H1 (cell line): ENCODE measurements around the gene TFAP2D. TPM values are rescaled to one million over a fixed set of nuclear protein-coding genes. Genes with fewer than 3 reads are reported as not detected.

Experiments used
- ASH2L ChIP-seq: fragments of 200-600, 300-600 bp; sonication (generic); IDR thresholded peaks from one replicate; pipeline ENCODE4 v1.7.1; 2017; ENCODE audit warnings: low read length
- BCL11A ChIP-seq, 2 experiments: IDR thresholded peaks; one replicate each; pipeline ENCODE4 v1.6.1; 2011; ENCODE audit warnings: low read depth in 2 of 2, low read length in 2 of 2, mild to moderate bottlenecking in 2 of 2
- BRCA1 ChIP-seq: IDR thresholded peaks from 2 replicates; pipeline ENCODE4 v1.6.1; 2012; ENCODE audit warnings: low read depth, low read length, improper control_type of control experiment
- CTCF ChIP-seq, 3 experiments: IDR thresholded peaks; 1 replicate in 2 of 3; 2 replicates in 1 of 3; pipeline versions ENCODE4 v1.5.1 to v1.6.1; 2011; ENCODE audit warnings: low read length in 3 of 3, mild to moderate bottlenecking in 3 of 3, inconsistent platforms in 2 of 3, low read depth in 1 of 3, moderate library complexity in 1 of 3; ENCODE audit not compliant: insufficient read depth in 1 of 3; ENCODE audit errors: control extremely low read depth in 1 of 3
- EGR1 ChIP-seq: IDR thresholded peaks from 2 replicates; pipeline ENCODE4 v1.6.1; 2011; ENCODE audit warnings: low read depth, low read length, borderline replicate concordance
- EZH2 ChIP-seq: fragments of 200-600 bp; sonication (generic); IDR thresholded peaks from 2 replicates; pipeline ENCODE4 v1.7.1; 2012; ENCODE audit warnings: low read depth, mild to moderate bottlenecking, moderate library complexity, low read length, inconsistent platforms; ENCODE audit not compliant: severe bottlenecking
- FOSL1 ChIP-seq: IDR thresholded peaks from 2 replicates; pipeline ENCODE4 v1.6.1; 2011; ENCODE audit warnings: mild to moderate bottlenecking, low read depth, low read length, moderate library complexity; ENCODE audit not compliant: insufficient read depth
- JUND ChIP-seq: IDR thresholded peaks from 2 replicates; pipeline ENCODE4 v1.6.1; 2011; ENCODE audit warnings: mild to moderate bottlenecking, improper control_type of control experiment, low read length
- MAFK ChIP-seq: IDR thresholded peaks from 2 replicates; pipeline ENCODE4 v1.6.1; 2012; ENCODE audit warnings: low read depth, mild to moderate bottlenecking, improper control_type of control experiment, low read length
- MAX ChIP-seq: IDR thresholded peaks from 2 replicates; pipeline ENCODE4 v1.6.1; 2012; ENCODE audit warnings: inconsistent platforms
- NANOG ChIP-seq: IDR thresholded peaks from 2 replicates; pipeline ENCODE4 v1.6.1; 2011; ENCODE audit warnings: low read length, low read depth, mild to moderate bottlenecking, inconsistent platforms; ENCODE audit not compliant: insufficient read depth, poor library complexity, severe bottlenecking
- NRF1 ChIP-seq: IDR thresholded peaks from 2 replicates; pipeline ENCODE4 v1.6.1; 2011; ENCODE audit warnings: mild to moderate bottlenecking, low read depth, low read length, improper control_type of control experiment
- POLR2AphosphoS5 ChIP-seq: IDR thresholded peaks from 2 replicates; pipeline ENCODE4 v1.6.1; 2011; ENCODE audit warnings: low read depth, low read length
- RBBP5 ChIP-seq: IDR thresholded peaks from 2 replicates; pipeline ENCODE4 v1.7.1; 2012; ENCODE audit warnings: low read depth, mild to moderate bottlenecking, inconsistent platforms, low read length, moderate library complexity, borderline replicate concordance
- RFX5 ChIP-seq: IDR thresholded peaks from 2 replicates; pipeline ENCODE4 v1.6.1; 2011; ENCODE audit warnings: low read depth, low read length, improper control_type of control experiment, borderline replicate concordance
- SIRT6 ChIP-seq: IDR thresholded peaks from one replicate; pipeline ENCODE4 v1.7.1; 2012; ENCODE audit warnings: low read length, inconsistent platforms
- SIX5 ChIP-seq: IDR thresholded peaks from 2 replicates; pipeline ENCODE4 v1.6.1; 2011; ENCODE audit warnings: mild to moderate bottlenecking, low read depth, low read length
- SRF ChIP-seq: IDR thresholded peaks from 2 replicates; pipeline ENCODE4 v1.6.1; 2011; ENCODE audit warnings: mild to moderate bottlenecking, low read depth, low read length, moderate library complexity
- TAF1 ChIP-seq: IDR thresholded peaks from 2 replicates; pipeline ENCODE4 v1.6.1; 2011; ENCODE audit warnings: mild to moderate bottlenecking, low read depth, low read length
- TBP ChIP-seq: IDR thresholded peaks from 2 replicates; pipeline ENCODE4 v1.6.1; 2011; ENCODE audit warnings: low read depth, low read length, improper control_type of control experiment
- TCF12 ChIP-seq: IDR thresholded peaks from 2 replicates; pipeline ENCODE4 v1.6.1; 2011; ENCODE audit warnings: low read depth, mild to moderate bottlenecking, low read length
- USF2 ChIP-seq: IDR thresholded peaks from 2 replicates; pipeline ENCODE4 v1.6.1; 2011; ENCODE audit warnings: low read length, improper control_type of control experiment
- YY1 ChIP-seq: IDR thresholded peaks from 2 replicates; pipeline ENCODE4 v1.6.1; 2011; ENCODE audit warnings: low read depth, mild to moderate bottlenecking, low read length
- polyA plus RNA-seq, 7 experiments: library from polyadenylated mRNA; depleted of rRNA in 3 of 7; stranded (reverse) in 5 of 7; unstranded in 2 of 7; fragments of >200 nt in 5 of 7; fragments of 200-250 nt in 2 of 7; gene quantifications; 1 replicate in 5 of 7; 2 replicates in 1 of 7; 4 replicates in 1 of 7; pipeline versions ENCODE4 v1.2.1 to v1.2.3, GENCODE V29; 2011 to 2013; ENCODE audit warnings: missing spikeins in 2 of 7, mixed read lengths in 2 of 7
- total RNA-seq: library from RNA; stranded (reverse); fragmentation: NEBNext Ultra II Directional; extraction: Animal tissue kit (Norgen Biotek cat#: 25700); gene quantifications from 2 replicates; pipeline ENCODE4 v1.2.1, GENCODE V29; 2021

TFAP2D gene
- total and polyA plus RNA-seq, 2 of the 8 experiments (the other 6 are each of a cell fraction or from before 2014, with no cell fraction given) = not detected

- TF ChIP-seq TAF1 (no peak), USF2 (no peak), RFX5 (no peak), NANOG (no peak), NRF1 (0 out of 2 replicates have a peak, but pooled peaks have one; percentile 11), MAFK (no peak), EGR1 (no peak), EZH2 (peak; percentile 51), JUND (no peak), YY1 (no peak), CTCF (IDR thresholded peaks at IDR 0.05; ENCODE audit: control extremely low read depth in 1 of 3, insufficient read depth in 1 of 3, low read depth in 1 of 3, low read length in 3 of 3) (no peak), FOSL1 (no peak), RBBP5 (no peak), TBP (no peak), POLR2AphosphoS5 (no peak), SRF (no peak), BRCA1 (no peak), SIRT6 (no peak), MAX (peak; percentile 83), ASH2L (no peak), BCL11A (IDR thresholded peaks at IDR 0.05; ENCODE audit: low read depth in 2 of 2, low read length in 2 of 2) (no peak), SIX5 (no peak), TCF12 (no peak)
Measured at GRCh38 chr6:50707652-50708300, 5.5 kb upstream of the TFAP2D start (continued).
